Measurements from ENCODE around the gene LSMEM2. TPM values are rescaled to one million over a fixed set of nuclear protein-coding genes. Genes with fewer than 3 reads are reported as not detected.

The LSMEM2 gene
- total and polyA plus RNA-seq, 9 of the 15 experiments (the other 6 are each of a cell fraction or from before 2014, with no cell fraction given), result not detected

DNA sequence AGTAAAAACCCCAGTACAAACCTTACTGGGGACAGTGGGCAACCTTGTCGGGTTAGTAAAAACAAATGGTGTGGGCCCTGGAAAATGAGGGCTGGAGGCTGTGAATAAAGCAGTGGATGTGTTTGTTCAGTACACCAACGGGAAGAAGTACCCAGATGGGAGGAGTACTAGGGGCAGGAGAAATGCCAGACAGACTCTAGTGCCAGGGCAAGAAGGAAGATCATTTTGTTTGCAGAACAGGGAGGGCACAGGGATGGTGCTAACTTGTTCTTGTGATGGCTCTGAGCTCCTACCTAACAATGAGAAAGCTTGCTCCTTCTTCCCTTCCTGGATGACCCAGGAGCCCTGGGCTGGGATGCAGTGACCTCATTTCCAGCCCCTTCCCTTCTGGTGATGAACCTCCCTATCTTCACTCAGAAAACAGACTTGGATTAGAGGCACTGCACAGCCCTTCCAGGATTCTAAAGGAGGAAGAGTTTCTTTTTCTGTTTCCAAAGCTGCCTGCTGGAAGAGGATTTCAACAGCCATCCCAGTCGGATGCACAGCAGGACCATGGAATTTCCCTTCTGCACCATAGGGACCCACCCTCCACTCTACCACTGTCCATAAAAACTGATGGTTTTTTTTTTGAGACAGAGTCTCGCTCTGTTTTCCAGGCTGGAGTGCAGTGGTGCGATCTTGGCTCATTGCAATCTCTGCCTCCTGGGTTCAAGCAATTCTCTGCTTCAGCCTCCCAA lies 55.6 kb downstream of the LSMEM2 start (continued):
- TF ChIP-seq, protein P1, sequence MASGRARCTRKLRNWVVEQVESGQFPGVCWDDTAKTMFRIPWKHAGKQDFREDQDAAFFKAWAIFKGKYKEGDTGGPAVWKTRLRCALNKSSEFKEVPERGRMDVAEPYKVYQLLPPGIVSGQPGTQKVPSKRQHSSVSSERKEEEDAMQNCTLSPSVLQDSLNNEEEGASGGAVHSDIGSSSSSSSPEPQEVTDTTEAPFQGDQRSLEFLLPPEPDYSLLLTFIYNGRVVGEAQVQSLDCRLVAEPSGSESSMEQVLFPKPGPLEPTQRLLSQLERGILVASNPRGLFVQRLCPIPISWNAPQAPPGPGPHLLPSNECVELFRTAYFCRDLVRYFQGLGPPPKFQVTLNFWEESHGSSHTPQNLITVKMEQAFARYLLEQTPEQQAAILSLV (tag; IDR thresholded peaks at IDR 0.05), result no peak
- TF ChIP-seq, protein P2, sequence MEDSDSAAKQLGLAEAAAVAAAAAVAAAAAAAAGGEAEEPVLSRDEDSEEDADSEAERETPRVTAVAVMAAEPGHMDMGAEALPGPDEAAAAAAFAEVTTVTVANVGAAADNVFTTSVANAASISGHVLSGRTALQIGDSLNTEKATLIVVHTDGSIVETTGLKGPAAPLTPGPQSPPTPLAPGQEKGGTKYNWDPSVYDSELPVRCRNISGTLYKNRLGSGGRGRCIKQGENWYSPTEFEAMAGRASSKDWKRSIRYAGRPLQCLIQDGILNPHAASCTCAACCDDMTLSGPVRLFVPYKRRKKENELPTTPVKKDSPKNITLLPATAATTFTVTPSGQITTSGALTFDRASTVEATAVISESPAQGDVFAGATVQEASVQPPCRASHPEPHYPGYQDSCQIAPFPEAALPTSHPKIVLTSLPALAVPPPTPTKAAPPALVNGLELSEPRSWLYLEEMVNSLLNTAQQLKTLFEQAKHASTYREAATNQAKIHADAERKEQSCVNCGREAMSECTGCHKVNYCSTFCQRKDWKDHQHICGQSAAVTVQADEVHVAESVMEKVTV (CRISPR knock-in tag; IDR thresholded peaks at IDR 0.05), result no peak
- TF ChIP-seq, protein P3, sequence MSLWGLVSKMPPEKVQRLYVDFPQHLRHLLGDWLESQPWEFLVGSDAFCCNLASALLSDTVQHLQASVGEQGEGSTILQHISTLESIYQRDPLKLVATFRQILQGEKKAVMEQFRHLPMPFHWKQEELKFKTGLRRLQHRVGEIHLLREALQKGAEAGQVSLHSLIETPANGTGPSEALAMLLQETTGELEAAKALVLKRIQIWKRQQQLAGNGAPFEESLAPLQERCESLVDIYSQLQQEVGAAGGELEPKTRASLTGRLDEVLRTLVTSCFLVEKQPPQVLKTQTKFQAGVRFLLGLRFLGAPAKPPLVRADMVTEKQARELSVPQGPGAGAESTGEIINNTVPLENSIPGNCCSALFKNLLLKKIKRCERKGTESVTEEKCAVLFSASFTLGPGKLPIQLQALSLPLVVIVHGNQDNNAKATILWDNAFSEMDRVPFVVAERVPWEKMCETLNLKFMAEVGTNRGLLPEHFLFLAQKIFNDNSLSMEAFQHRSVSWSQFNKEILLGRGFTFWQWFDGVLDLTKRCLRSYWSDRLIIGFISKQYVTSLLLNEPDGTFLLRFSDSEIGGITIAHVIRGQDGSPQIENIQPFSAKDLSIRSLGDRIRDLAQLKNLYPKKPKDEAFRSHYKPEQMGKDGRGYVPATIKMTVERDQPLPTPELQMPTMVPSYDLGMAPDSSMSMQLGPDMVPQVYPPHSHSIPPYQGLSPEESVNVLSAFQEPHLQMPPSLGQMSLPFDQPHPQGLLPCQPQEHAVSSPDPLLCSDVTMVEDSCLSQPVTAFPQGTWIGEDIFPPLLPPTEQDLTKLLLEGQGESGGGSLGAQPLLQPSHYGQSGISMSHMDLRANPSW (CRISPR knock-in tag; IDR thresholded peaks at IDR 0.05), result no peak
- no peak for TF ChIP-seq TRIM24 (IDR thresholded peaks at IDR 0.05)
- TF ChIP-seq, protein P4, sequence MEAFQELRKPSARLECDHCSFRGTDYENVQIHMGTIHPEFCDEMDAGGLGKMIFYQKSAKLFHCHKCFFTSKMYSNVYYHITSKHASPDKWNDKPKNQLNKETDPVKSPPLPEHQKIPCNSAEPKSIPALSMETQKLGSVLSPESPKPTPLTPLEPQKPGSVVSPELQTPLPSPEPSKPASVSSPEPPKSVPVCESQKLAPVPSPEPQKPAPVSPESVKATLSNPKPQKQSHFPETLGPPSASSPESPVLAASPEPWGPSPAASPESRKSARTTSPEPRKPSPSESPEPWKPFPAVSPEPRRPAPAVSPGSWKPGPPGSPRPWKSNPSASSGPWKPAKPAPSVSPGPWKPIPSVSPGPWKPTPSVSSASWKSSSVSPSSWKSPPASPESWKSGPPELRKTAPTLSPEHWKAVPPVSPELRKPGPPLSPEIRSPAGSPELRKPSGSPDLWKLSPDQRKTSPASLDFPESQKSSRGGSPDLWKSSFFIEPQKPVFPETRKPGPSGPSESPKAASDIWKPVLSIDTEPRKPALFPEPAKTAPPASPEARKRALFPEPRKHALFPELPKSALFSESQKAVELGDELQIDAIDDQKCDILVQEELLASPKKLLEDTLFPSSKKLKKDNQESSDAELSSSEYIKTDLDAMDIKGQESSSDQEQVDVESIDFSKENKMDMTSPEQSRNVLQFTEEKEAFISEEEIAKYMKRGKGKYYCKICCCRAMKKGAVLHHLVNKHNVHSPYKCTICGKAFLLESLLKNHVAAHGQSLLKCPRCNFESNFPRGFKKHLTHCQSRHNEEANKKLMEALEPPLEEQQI (IDR thresholded peaks at IDR 0.05), result no peak
